Adrenal gland (tissue), 5 donors: ENCODE results near the gene CREG1.

Experiments
- CTCF ChIP-seq, 6 experiments: fragments of 450-650 bp in 4 of 6; fragments of 200-600 bp in 2 of 6; sonication (generic) in 1 of 6; IDR thresholded peaks; 1 replicate in 5 of 6; 2 replicates in 1 of 6; pipeline versions ENCODE4 v1.5.1 to v1.8.0; 2016 to 2021; ENCODE audit warnings: antibody characterized with exemption in 6 of 6, mild to moderate bottlenecking in 2 of 6, moderate library complexity in 1 of 6
- POLR2A ChIP-seq, 2 donors: fragments of 450-650 bp; IDR thresholded peaks; one replicate each; pipeline ENCODE4 v1.6.1; 2017; ENCODE audit warnings: antibody characterized with exemption in 2 of 2, mild to moderate bottlenecking in 2 of 2, moderate library complexity in 1 of 2
- donor health status: DM: no; HTN: no; CAD: no.

GRCh38 chr1:167602840-167603239, 49.3 kb upstream of the CREG1 start:
- TF ChIP-seq POLR2A (IDR thresholded peaks at IDR 0.05) (no peak), CTCF (IDR thresholded peaks at IDR 0.05) (no peak)
